ENCODE results near the gene TMC6. TPM values are rescaled to one million over a fixed set of nuclear protein-coding genes. Genes with fewer than 3 reads are reported as not detected.

The TMC6 gene
- total RNA-seq, 1 experiment from 2014 or later = 97.7 TPM

- no peaks in the 10 kb centered on the region for H3K36me3 ChIP-seq (ENCODE audit: low read depth)
- ChIA-PET POLR2A (ENCODE audit: unreplicated experiment) (no interaction called here), CTCF (interaction anchor here (0.5 kb wide), 1 partner anchor 11 kb away, joined by 12 read pairs; no protein-coding TSS in a partner anchor)
- H4K20me1 ChIP-seq (ENCODE audit: insufficient read depth) = no peaks in the 10 kb centered on the region
- DNase-seq = no peak
- no peaks in the 10 kb centered on the region for H3K9me2 ChIP-seq (ENCODE audit: insufficient read depth)
- H2AFZ ChIP-seq = no peak overlapping the region
- TF ChIP-seq EZH2 (IDR thresholded peaks at IDR 0.05; ENCODE audit: low read depth) = no peak
- no peak for TF ChIP-seq CTCF (conservative IDR thresholded peaks at IDR 0.05)
- no peaks in the 10 kb centered on the region for H3K4me1 ChIP-seq (replicated peaks; ENCODE audit: insufficient read depth)
- H3K27ac ChIP-seq = no peak overlapping the region
- 0 out of 2 replicates have a peak, but pooled peaks cover 3% of the 10 kb centered on the region for H3K27me3 ChIP-seq (ENCODE audit: insufficient read depth, low read depth)
- BruUV-seq (replicated peaks) = no TSS peak
- no peaks in the 10 kb centered on the region for H3K9me3 ChIP-seq (ENCODE audit: insufficient read depth, low read depth)
- intact Hi-C loops (cut with micrococcal nuclease; ENCODE audit: unreplicated experiment) = no loop called here
- H3F3A ChIP-seq (ENCODE audit: insufficient read depth, low read depth) = no peaks in the 10 kb centered on the region
- no peak overlapping the region for H3K4me2 ChIP-seq
- H3K4me3 ChIP-seq = no peak overlapping the region
- H3K79me2 ChIP-seq (ENCODE audit: low read depth) = no peaks in the 10 kb centered on the region
These were observed 33.5 kb downstream of the TMC6 start for GRCh38 chr17:78095035-78095434.

- Histone ChIP-seq H4K20me1 (ENCODE audit: insufficient read depth) (no peaks in the 10 kb centered on the region), H3K36me3 (ENCODE audit: low read depth) (no peaks in the 10 kb centered on the region), H3K9me3 (ENCODE audit: insufficient read depth, low read depth) (no peaks in the 10 kb centered on the region), H3F3A (ENCODE audit: insufficient read depth, low read depth) (no peaks in the 10 kb centered on the region), H3K4me3 (no peak overlapping the region), H3K27ac (no peak overlapping the region), H3K4me1 (replicated peaks; ENCODE audit: insufficient read depth) (no peaks in the 10 kb centered on the region), H3K79me2 (ENCODE audit: low read depth) (no peaks in the 10 kb centered on the region), H3K4me2 (no peak overlapping the region), H3K27me3 (ENCODE audit: insufficient read depth, low read depth) (0 out of 2 replicates have a peak, but pooled peaks cover 3% of the 10 kb centered on the region), H2AFZ (no peak overlapping the region), H3K9me2 (ENCODE audit: insufficient read depth) (no peaks in the 10 kb centered on the region)
- DNase-seq = no peak
- POLR2A ChIA-PET (ENCODE audit: unreplicated experiment) = interaction anchor here (0.6 kb wide), 1 partner anchor 185 kb away, joined by 3 read pairs; no protein-coding TSS in a partner anchor
- CTCF ChIA-PET = interaction anchor here (0.7 to 1.0 kb wide), 2 partner anchors 8 to 268 kb away, joined by 3 read pairs; no protein-coding TSS in a partner anchor
- no peak for TF ChIP-seq CTCF (conservative IDR thresholded peaks at IDR 0.05)
- no peak for TF ChIP-seq EZH2 (IDR thresholded peaks at IDR 0.05; ENCODE audit: low read depth)
- intact Hi-C loops (cut with micrococcal nuclease; ENCODE audit: unreplicated experiment) = no loop called here
- no TSS peak for BruUV-seq (replicated peaks)
These were observed 35.7 kb downstream of the TMC6 start for GRCh38 chr17:78092794-78093324.

- no peak for TF ChIP-seq CTCF (conservative IDR thresholded peaks at IDR 0.05)
- TF ChIP-seq EZH2 (IDR thresholded peaks at IDR 0.05; ENCODE audit: low read depth) = no peak
- intact Hi-C loops (cut with micrococcal nuclease; ENCODE audit: unreplicated experiment) = loop anchor here (5.0 kb wide), 1 partner anchor 333 kb away; no protein-coding TSS in a partner anchor
- DNase-seq = no peak
- H3K27ac ChIP-seq = no peak overlapping the region
- no peaks in the 10 kb centered on the region for H3K9me2 ChIP-seq (ENCODE audit: insufficient read depth)
- no peak overlapping the region for H2AFZ ChIP-seq
- H3K4me2 ChIP-seq = 0 out of 2 replicates have a peak overlapping the region, but pooled peaks have one; percentile 15
- ChIA-PET POLR2A (ENCODE audit: unreplicated experiment) (no interaction called here), CTCF (no interaction called here)
- H3K27me3 ChIP-seq (ENCODE audit: insufficient read depth, low read depth) = 0 out of 2 replicates have a peak, but pooled peaks cover 3% of the 10 kb centered on the region
- BruUV-seq (replicated peaks) = no TSS peak
- no peaks in the 10 kb centered on the region for H4K20me1 ChIP-seq (ENCODE audit: insufficient read depth)
- H3K4me1 ChIP-seq (replicated peaks; ENCODE audit: insufficient read depth) = no peaks in the 10 kb centered on the region
- no peaks in the 10 kb centered on the region for H3K36me3 ChIP-seq (ENCODE audit: low read depth)
- no peaks in the 10 kb centered on the region for H3K79me2 ChIP-seq (ENCODE audit: low read depth)
- no peaks in the 10 kb centered on the region for H3F3A ChIP-seq (ENCODE audit: insufficient read depth, low read depth)
- H3K4me3 ChIP-seq = no peak overlapping the region
- no peaks in the 10 kb centered on the region for H3K9me3 ChIP-seq (ENCODE audit: insufficient read depth, low read depth)
These were observed 38.8 kb downstream of the TMC6 start for GRCh38 chr17:78089576-78090281.
